Measurements from ENCODE around the gene ARSG.
"Not testable (repeated sequence)": the region's sequence is repeated elsewhere in the genome, so short reads cannot be mapped to it uniquely, and the experiment has no call there.

- TF ChIP-seq CTCF (conservative IDR thresholded peaks at IDR 0.05; ENCODE audit: low read depth, low read length); RFX5 (IDR thresholded peaks at IDR 0.05; ENCODE audit: low read depth, low read length); POLR2A (IDR thresholded peaks at IDR 0.05; ENCODE audit: low read depth, low read length); MXI1 (IDR thresholded peaks at IDR 0.05; ENCODE audit: borderline replicate concordance, low read depth, low read length); USF2 (IDR thresholded peaks at IDR 0.05; ENCODE audit: low read depth, low read length); MAZ (IDR thresholded peaks at IDR 0.05; ENCODE audit: borderline replicate concordance, low read depth, low read length); ELK1 (IDR thresholded peaks at IDR 0.05; ENCODE audit: borderline replicate concordance, low read depth, low read length); CEBPB (IDR thresholded peaks at IDR 0.05; ENCODE audit: low read depth, low read length); CHD1 (IDR thresholded peaks at IDR 0.05; ENCODE audit: low read depth, low read length); SMC3 (IDR thresholded peaks at IDR 0.05; ENCODE audit: low read depth, low read length); BHLHE40 (IDR thresholded peaks at IDR 0.05; ENCODE audit: low read depth, low read length); MAFK (IDR thresholded peaks at IDR 0.05; ENCODE audit: low read depth, low read length): not testable (repeated sequence)
- TF ChIP-seq FOS (IDR thresholded peaks at IDR 0.05; ENCODE audit: low read depth, low read length): peak; percentile 54
Observed at GRCh38 chr17:68354311-68354710, 63.0 kb downstream of the ARSG start.

Data from IMR-90 (cell line).